T-helper 2 cell treated with Interferon-gamma antibody and Interleukin-4, amounts not matched to agents 100 ng/mL and 5 ng/mL, for 36 hours (primary cell): ENCODE results near the gene MYCN. TPM values are rescaled to one million over a fixed set of nuclear protein-coding genes. Genes with fewer than 3 reads are reported as not detected.

Experiments
- intact Hi-C: fragments of 100-400 bp; cut with micrococcal nuclease; formaldehyde crosslinking; loops from one replicate; pipeline ENCODE4 v1.15.1; 2023
- total RNA-seq: library from RNA; stranded (reverse); gene quantifications from 2 replicates; pipeline ENCODE4 v1.2.3, GENCODE V29; 2022

The MYCN gene
- total RNA-seq, 1 donor from 2014 or later, result 0.09 TPM

- intact Hi-C loops, result no loop called here
Measured at GRCh38 chr2:15974565-15975260, 34.4 kb downstream of the MYCN start.

GRCh38 chr2:15975261-15975600, 34.9 kb downstream of the MYCN start:
- intact Hi-C loops, result no loop called here

GRCh38 chr2:15975676-15976075, 35.3 kb downstream of the MYCN start:
- intact Hi-C loops, result no loop called here

- intact Hi-C loops, result no loop called here
Measured at GRCh38 chr2:15976354-15976753, 36.0 kb downstream of the MYCN start.

GRCh38 chr2:15979051-15979758, 38.9 kb downstream of the MYCN start:
- intact Hi-C loops, result no loop called here

- intact Hi-C loops, result no loop called here
Measured at GRCh38 chr2:15979759-15980604, 39.6 kb downstream of the MYCN start.

- intact Hi-C loops, result no loop called here
Measured at GRCh38 chr2:15980605-15981098, 40.3 kb downstream of the MYCN start.

GRCh38 chr2:15981646-15982045, 41.3 kb downstream of the MYCN start:
- intact Hi-C loops, result no loop called here

- intact Hi-C loops, result no loop called here
Measured at GRCh38 chr2:15982285-15983044, 42.1 kb downstream of the MYCN start.

GRCh38 chr2:15983496-15983895, 43.1 kb downstream of the MYCN start:
- intact Hi-C loops, result no loop called here

- intact Hi-C loops, result no loop called here
Measured at GRCh38 chr2:15984368-15985255, 44.3 kb downstream of the MYCN start.

- intact Hi-C loops, result no loop called here
Measured at GRCh38 chr2:15985531-15985930, 45.2 kb downstream of the MYCN start.

GRCh38 chr2:15986068-15986560, 45.8 kb downstream of the MYCN start:
- intact Hi-C loops, result no loop called here

GRCh38 chr2:15986644-15987043, 46.3 kb downstream of the MYCN start:
- intact Hi-C loops, result no loop called here

- intact Hi-C loops, result no loop called here
Measured at GRCh38 chr2:15988733-15989132, 48.4 kb downstream of the MYCN start.

- intact Hi-C loops, result no loop called here
Measured at GRCh38 chr2:15989559-15989958, 49.2 kb downstream of the MYCN start.

GRCh38 chr2:15990151-15991101, 50.1 kb downstream of the MYCN start:
- intact Hi-C loops, result no loop called here

- intact Hi-C loops, result no loop called here
Measured at GRCh38 chr2:15991231-15991630, 50.9 kb downstream of the MYCN start.
